SK-N-SH (cell line): ENCODE data around the gene TCF12.

Experiments used
- CTCF ChIP-seq: fragments of 200-600 bp; sonication (generic); IDR thresholded peaks from 2 replicates; pipeline ENCODE4 v1.6.1; 2017; ENCODE audit warnings: antibody characterized with exemption, mild to moderate bottlenecking, moderate library complexity
- EP300 ChIP-seq, 2 experiments: IDR thresholded peaks; 2 replicates each; pipeline versions ENCODE4 v1.4.0 to v1.6.1; 2012; ENCODE audit warnings: borderline replicate concordance in 1 of 2, low read depth in 1 of 2, low read length in 1 of 2
- EZH2phosphoT487 ChIP-seq: fragments of 200-600 bp; sonication (generic); IDR thresholded peaks from 2 replicates; pipeline ENCODE4 v1.6.1; 2017; ENCODE audit warnings: low read depth, mixed run types, mild to moderate bottlenecking, antibody characterized with exemption, moderate library complexity, borderline replicate concordance
- FOXM1 ChIP-seq: IDR thresholded peaks from 2 replicates; pipeline ENCODE4 v1.4.0; 2012; ENCODE audit warnings: low read depth, mild to moderate bottlenecking
- GABPA ChIP-seq: IDR thresholded peaks from 2 replicates; pipeline ENCODE4 v1.4.0; 2012; ENCODE audit warnings: low read depth, mild to moderate bottlenecking
- MXI1 ChIP-seq: IDR thresholded peaks from 2 replicates; pipeline ENCODE4 v1.6.1; 2012; ENCODE audit warnings: mild to moderate bottlenecking, low read depth, low read length, improper control_type of control experiment
- POLR2AphosphoS5 ChIP-seq: IDR thresholded peaks from 2 replicates; pipeline ENCODE4 v1.6.1; 2012; ENCODE audit warnings: low read depth, low read length
- RXRA ChIP-seq: IDR thresholded peaks from 2 replicates; pipeline ENCODE4 v1.4.0; 2012; ENCODE audit warnings: low read depth, mild to moderate bottlenecking, borderline replicate concordance
- USF1 ChIP-seq: IDR thresholded peaks from 2 replicates; pipeline ENCODE4 v1.4.0; 2012; ENCODE audit warnings: low read depth, borderline replicate concordance
- YY1 ChIP-seq: IDR thresholded peaks from 2 replicates; pipeline ENCODE4 v1.4.0; 2012; ENCODE audit warnings: low read depth, mild to moderate bottlenecking
- TF ChIP-seq, protein P1 (sequence below): fragments of 150-350 bp; IDR thresholded peaks from 2 replicates; pipeline ENCODE4 v1.6.1; 2017; ENCODE audit warnings: antibody characterized with exemption, low read length, low read depth, borderline replicate concordance

- no peak for TF ChIP-seq CTCF
- TF ChIP-seq YY1, result no peak
- no peak for TF ChIP-seq EZH2phosphoT487
- TF ChIP-seq MXI1, result no peak
- TF ChIP-seq RXRA, result no peak
- TF ChIP-seq POLR2AphosphoS5, result no peak
- TF ChIP-seq FOXM1, result no peak
- no peak for TF ChIP-seq EP300 (IDR thresholded peaks at IDR 0.05; ENCODE audit: borderline replicate concordance in 1 of 2, low read depth in 1 of 2, low read length in 1 of 2)
- TF ChIP-seq USF1, result no peak
- TF ChIP-seq GABPA, result no peak
- TF ChIP-seq, protein P1, sequence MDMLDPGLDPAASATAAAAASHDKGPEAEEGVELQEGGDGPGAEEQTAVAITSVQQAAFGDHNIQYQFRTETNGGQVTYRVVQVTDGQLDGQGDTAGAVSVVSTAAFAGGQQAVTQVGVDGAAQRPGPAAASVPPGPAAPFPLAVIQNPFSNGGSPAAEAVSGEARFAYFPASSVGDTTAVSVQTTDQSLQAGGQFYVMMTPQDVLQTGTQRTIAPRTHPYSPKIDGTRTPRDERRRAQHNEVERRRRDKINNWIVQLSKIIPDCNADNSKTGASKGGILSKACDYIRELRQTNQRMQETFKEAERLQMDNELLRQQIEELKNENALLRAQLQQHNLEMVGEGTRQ, result no peak
Measured at GRCh38 chr15:57061281-57061680, 142.8 kb downstream of the TCF12 start.
